Astrocyte (in vitro differentiated cells and primary cell): ENCODE measurements around the gene TNFRSF9. TPM values are rescaled to one million over a fixed set of nuclear protein-coding genes. Genes with fewer than 3 reads are reported as not detected.

ENCODE experiments used
- DNase-seq: peaks from one replicate; pipeline ENCODE4 v3.0.0-alpha.2; 2010; ENCODE audit warnings: low read depth
- FAIRE-seq: peaks from 2 replicates; lab custom pipeline; 2011; peaks lifted over from hg19 to GRCh38; lab: Jason Lieb, UNC
- H2AFZ ChIP-seq: 2 replicates; pipeline ENCODE4 v1.6.0; 2012; ENCODE audit warnings: low read depth, low read length, inconsistent platforms
- H3K27ac ChIP-seq: 2 replicates; pipeline ENCODE4 v1.5.1; 2011; ENCODE audit warnings: low read depth, low read length, inconsistent platforms
- H3K27me3 ChIP-seq: 2 replicates; pipeline ENCODE4 v1.6.0; 2011; ENCODE audit warnings: low read length, inconsistent platforms; ENCODE audit not compliant: insufficient read depth
- H3K36me3 ChIP-seq: 2 replicates; pipeline ENCODE4 v1.5.1; 2011; ENCODE audit warnings: low read length, inconsistent platforms; ENCODE audit not compliant: insufficient read depth
- H3K4me1 ChIP-seq: 2 replicates; pipeline ENCODE4 v1.5.1; 2011; ENCODE audit warnings: low read length, inconsistent platforms; ENCODE audit not compliant: insufficient read depth
- H3K4me2 ChIP-seq: 2 replicates; pipeline ENCODE4 v1.6.0; 2012; ENCODE audit warnings: low read length, inconsistent platforms
- H3K4me3 ChIP-seq: 2 replicates; pipeline ENCODE4 v1.5.1; 2011; ENCODE audit warnings: low read depth, mild to moderate bottlenecking, low read length, inconsistent platforms; ENCODE audit not compliant: insufficient read depth
- H3K79me2 ChIP-seq: 2 replicates; pipeline ENCODE4 v1.6.0; 2012; ENCODE audit warnings: mild to moderate bottlenecking, low read length, inconsistent platforms; ENCODE audit not compliant: insufficient read depth
- H3K9ac ChIP-seq: 2 replicates; pipeline ENCODE4 v1.6.0; 2012; ENCODE audit warnings: mild to moderate bottlenecking, low read length, inconsistent platforms
- H3K9me3 ChIP-seq: 2 replicates; pipeline ENCODE4 v1.5.1; 2012; ENCODE audit warnings: low read depth, mild to moderate bottlenecking, low read length, inconsistent platforms; ENCODE audit not compliant: insufficient read depth
- H4K20me1 ChIP-seq: 2 replicates; pipeline ENCODE4 v1.6.0; 2012; ENCODE audit warnings: low read length, inconsistent platforms; ENCODE audit not compliant: insufficient read depth
- H3K27ac Mint-ChIP-seq: one replicate; pipeline ENCODE4 v1.8.0; 2021; ENCODE audit warnings: mild to moderate bottlenecking, mixed read lengths; ENCODE audit not compliant: unreplicated experiment
- H3K27me3 Mint-ChIP-seq: one replicate; pipeline ENCODE4 v1.8.0; 2021; ENCODE audit warnings: low read depth, mixed read lengths; ENCODE audit not compliant: unreplicated experiment
- H3K36me3 Mint-ChIP-seq: one replicate; pipeline ENCODE4 v1.8.0; 2021; ENCODE audit warnings: low read depth, mixed read lengths; ENCODE audit not compliant: unreplicated experiment
- H3K4me1 Mint-ChIP-seq: one replicate; pipeline ENCODE4 v1.8.0; 2021; ENCODE audit warnings: low read depth, mixed read lengths; ENCODE audit not compliant: unreplicated experiment
- H3K4me3 Mint-ChIP-seq: one replicate; pipeline ENCODE4 v1.8.0; 2021; ENCODE audit warnings: mild to moderate bottlenecking, moderate library complexity, mixed read lengths; ENCODE audit not compliant: unreplicated experiment
- H3K9me3 Mint-ChIP-seq: one replicate; pipeline ENCODE4 v1.8.0; 2021; ENCODE audit warnings: mild to moderate bottlenecking, mixed read lengths; ENCODE audit not compliant: unreplicated experiment
- EZH2 ChIP-seq: IDR thresholded peaks from 2 replicates; pipeline ENCODE4 v1.6.1; 2012; ENCODE audit warnings: mild to moderate bottlenecking, low read length, inconsistent platforms; ENCODE audit not compliant: insufficient read depth
- total RNA-seq: library from RNA; stranded (reverse); gene quantifications from 2 replicates; pipeline ENCODE4 v1.2.1, GENCODE V29; 2021
- TF ChIP-seq, protein P1 (sequence below): IDR thresholded peaks from 2 replicates; pipeline ENCODE4 v1.5.1; 2011; ENCODE audit warnings: low read depth, mild to moderate bottlenecking, inconsistent platforms, low read length, moderate library complexity; ENCODE audit not compliant: insufficient read depth

The TNFRSF9 gene
- total RNA-seq, 1 donor from 2014 or later, result 3.4 TPM

DNA sequence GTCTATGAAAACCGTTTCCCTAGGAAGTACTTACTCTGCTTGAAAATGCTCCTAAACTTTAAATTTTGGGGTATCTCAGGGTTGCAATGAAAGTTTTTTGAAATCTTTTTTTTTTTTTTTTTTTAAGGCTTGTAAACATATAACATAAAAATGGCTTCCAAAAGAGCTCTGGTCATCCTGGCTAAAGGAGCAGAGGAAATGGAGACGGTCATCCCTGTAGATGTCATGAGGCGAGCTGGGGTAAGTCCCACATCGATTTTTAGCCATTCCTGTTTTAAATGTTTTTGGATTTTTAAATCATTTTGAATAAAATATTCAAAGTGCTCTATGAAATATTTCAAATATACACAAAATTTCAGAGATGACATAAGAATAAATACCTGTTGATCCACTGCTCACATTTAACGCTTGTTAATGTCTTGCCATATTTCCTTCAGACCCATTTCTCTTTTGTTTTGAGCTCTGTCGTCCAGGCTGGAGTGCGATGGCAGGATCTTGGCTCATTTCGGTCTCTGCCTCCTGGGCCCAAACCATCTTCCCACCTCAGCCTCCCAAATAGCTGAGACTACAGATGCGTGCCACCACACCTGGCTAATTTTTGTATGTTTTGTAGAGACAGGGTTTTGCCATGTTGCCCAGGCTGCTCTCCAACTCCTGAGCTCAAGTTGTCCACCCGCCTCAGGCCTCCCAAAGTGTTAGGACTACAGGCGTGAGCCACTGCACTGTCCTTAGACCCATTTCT is 22.2 kb upstream of the TNFRSF9 start:
- Mint-ChIP-seq H3K4me3 (peak overlapping the region; percentile 97), H3K9me3 (no peaks in the 10 kb centered on the region)
- H3K36me3 ChIP-seq, result peaks cover 30% of the 10 kb centered on the region

DNA sequence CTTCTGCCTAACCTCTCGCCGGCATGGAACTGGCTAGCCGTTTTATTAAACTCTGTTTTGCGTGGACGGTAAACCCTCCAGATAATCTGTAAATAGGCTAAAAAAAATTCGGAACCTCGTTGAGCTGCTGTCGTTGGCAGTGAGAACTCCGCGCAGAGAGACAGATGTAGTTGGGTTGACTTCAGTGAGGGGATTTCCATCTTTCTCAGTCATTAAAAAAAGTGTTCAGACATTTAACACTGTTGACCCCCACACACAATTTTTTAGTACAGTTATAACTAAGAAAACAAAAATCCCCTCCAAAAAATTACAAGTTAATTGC is 21.3 kb upstream of the TNFRSF9 start:
- Mint-ChIP-seq H3K4me3 (peak overlapping the region; percentile 97), H3K4me1 (peaks cover 16% of the 10 kb centered on the region), H3K9me3 (no peaks in the 10 kb centered on the region), H3K27me3 (no peaks in the 10 kb centered on the region), H3K27ac (peak overlapping the region; percentile 87), H3K36me3 (peaks cover 4% of the 10 kb centered on the region)
- Histone ChIP-seq H3K9ac (peak overlapping the region; percentile 92), H3K27ac (peak overlapping the region; percentile 88), H3K79me2 (peaks cover 52% of the 10 kb centered on the region), H3K4me3 (peak overlapping the region; percentile 87), H3K4me1 (peaks cover 4% of the 10 kb centered on the region), H4K20me1 (peaks cover 25% of the 10 kb centered on the region), H3K27me3 (no peaks in the 10 kb centered on the region), H3K9me3 (no peaks in the 10 kb centered on the region), H2AFZ (peak overlapping the region; percentile 83), H3K4me2 (peak overlapping the region; percentile 85), H3K36me3 (peaks cover 24% of the 10 kb centered on the region)
- DNase-seq (peak; percentile 26), FAIRE-seq (no peak)
- TF ChIP-seq, protein P1, sequence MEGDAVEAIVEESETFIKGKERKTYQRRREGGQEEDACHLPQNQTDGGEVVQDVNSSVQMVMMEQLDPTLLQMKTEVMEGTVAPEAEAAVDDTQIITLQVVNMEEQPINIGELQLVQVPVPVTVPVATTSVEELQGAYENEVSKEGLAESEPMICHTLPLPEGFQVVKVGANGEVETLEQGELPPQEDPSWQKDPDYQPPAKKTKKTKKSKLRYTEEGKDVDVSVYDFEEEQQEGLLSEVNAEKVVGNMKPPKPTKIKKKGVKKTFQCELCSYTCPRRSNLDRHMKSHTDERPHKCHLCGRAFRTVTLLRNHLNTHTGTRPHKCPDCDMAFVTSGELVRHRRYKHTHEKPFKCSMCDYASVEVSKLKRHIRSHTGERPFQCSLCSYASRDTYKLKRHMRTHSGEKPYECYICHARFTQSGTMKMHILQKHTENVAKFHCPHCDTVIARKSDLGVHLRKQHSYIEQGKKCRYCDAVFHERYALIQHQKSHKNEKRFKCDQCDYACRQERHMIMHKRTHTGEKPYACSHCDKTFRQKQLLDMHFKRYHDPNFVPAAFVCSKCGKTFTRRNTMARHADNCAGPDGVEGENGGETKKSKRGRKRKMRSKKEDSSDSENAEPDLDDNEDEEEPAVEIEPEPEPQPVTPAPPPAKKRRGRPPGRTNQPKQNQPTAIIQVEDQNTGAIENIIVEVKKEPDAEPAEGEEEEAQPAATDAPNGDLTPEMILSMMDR, result no peak
- no peak for TF ChIP-seq EZH2

More for the DNA sequence above, 22.2 kb upstream of the TNFRSF9 start:
- DNase-seq (no peak), FAIRE-seq (no peak)
- H3K4me1 Mint-ChIP-seq, result peaks cover 10% of the 10 kb centered on the region
- H3K27ac ChIP-seq, result peak overlapping the region; percentile 88
- no peaks in the 10 kb centered on the region for H3K27me3 Mint-ChIP-seq
- H3K9me3 ChIP-seq, result no peaks in the 10 kb centered on the region
- TF ChIP-seq EZH2, result no peak
- TF ChIP-seq, protein P1, result no peak
- peaks cover 60% of the 10 kb centered on the region for H3K79me2 ChIP-seq
- H3K27me3 ChIP-seq, result no peaks in the 10 kb centered on the region
- peak overlapping the region; percentile 85 for H3K4me2 ChIP-seq
- peak overlapping the region; percentile 87 for H3K4me3 ChIP-seq
- no peak overlapping the region for H2AFZ ChIP-seq
- H3K4me1 ChIP-seq, result peaks cover 4% of the 10 kb centered on the region
- H3K9ac ChIP-seq, result peak overlapping the region; percentile 92
- H4K20me1 ChIP-seq, result peaks cover 33% of the 10 kb centered on the region
- peaks cover 8% of the 10 kb centered on the region for H3K36me3 Mint-ChIP-seq
- H3K27ac Mint-ChIP-seq, result peak overlapping the region; percentile 87
